ENCODE results near the gene PHC1.

Gene PHC1

DNA sequence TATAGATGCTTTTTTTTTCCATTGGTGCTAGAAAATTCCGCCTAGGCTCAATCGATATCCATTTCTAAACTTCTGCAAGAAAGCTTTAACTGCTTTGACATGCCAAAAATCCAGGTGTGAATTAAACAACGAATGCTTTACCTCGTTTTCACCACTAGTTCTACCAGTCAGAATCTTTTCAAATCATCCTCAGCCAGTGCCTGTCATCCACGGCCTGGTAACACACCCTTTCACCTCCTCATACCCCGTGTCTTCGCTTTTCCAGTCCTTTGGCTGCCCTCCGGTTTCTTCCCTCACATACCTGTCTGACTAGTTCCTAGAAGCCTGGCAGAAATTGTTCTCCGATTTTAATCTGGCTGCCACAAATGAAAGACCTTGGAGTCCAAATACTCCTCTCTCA is 1.4 kb upstream of the PHC1 start:
- ATAC-seq (ENCODE audit: low read depth) (0 out of 3 replicates have a peak, but pooled peaks have one; percentile 15), DNase-seq (ENCODE audit: low spot score) (no peak)
- Histone ChIP-seq H3K9me3 (ENCODE audit: severe bottlenecking) (no peaks in the 10 kb centered on the region), H3K36me3 (ENCODE audit: low read depth) (no peaks in the 10 kb centered on the region), H3K4me1 (ENCODE audit: insufficient read depth, poor library complexity, severe bottlenecking) (no peaks in the 10 kb centered on the region), H3K4me3 (ENCODE audit: severe bottlenecking) (no peak overlapping the region), H3K27ac (ENCODE audit: poor library complexity, severe bottlenecking) (peak overlapping the region; percentile 75), H3K27me3 (ENCODE audit: insufficient read depth, poor library complexity, severe bottlenecking) (no peaks in the 10 kb centered on the region)
- TF ChIP-seq, protein P1, sequence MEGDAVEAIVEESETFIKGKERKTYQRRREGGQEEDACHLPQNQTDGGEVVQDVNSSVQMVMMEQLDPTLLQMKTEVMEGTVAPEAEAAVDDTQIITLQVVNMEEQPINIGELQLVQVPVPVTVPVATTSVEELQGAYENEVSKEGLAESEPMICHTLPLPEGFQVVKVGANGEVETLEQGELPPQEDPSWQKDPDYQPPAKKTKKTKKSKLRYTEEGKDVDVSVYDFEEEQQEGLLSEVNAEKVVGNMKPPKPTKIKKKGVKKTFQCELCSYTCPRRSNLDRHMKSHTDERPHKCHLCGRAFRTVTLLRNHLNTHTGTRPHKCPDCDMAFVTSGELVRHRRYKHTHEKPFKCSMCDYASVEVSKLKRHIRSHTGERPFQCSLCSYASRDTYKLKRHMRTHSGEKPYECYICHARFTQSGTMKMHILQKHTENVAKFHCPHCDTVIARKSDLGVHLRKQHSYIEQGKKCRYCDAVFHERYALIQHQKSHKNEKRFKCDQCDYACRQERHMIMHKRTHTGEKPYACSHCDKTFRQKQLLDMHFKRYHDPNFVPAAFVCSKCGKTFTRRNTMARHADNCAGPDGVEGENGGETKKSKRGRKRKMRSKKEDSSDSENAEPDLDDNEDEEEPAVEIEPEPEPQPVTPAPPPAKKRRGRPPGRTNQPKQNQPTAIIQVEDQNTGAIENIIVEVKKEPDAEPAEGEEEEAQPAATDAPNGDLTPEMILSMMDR (IDR thresholded peaks at IDR 0.05; ENCODE audit: poor library complexity, severe bottlenecking), result peak; percentile 6

DNA sequence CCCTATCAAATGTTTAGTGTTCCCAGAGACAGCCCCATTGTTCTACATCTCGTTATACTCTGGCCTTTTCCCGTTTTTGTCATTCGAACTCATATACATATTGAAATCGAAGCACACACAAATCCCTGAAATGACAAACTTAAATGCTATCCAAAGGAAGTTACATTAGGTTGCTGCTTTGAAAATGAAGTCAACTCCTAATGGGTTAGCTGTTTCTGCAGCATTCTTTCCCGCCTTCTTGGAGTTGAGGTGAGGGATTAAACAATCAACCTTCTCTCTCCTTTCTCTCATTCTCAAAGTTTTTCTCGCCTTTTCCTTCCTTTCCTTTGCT is 642 bp upstream of the PHC1 start:
- DNase-seq (ENCODE audit: low spot score) (no peak), ATAC-seq (ENCODE audit: low read depth) (no peak)
- Histone ChIP-seq H3K4me3 (ENCODE audit: severe bottlenecking) (peak overlapping the region; percentile 51), H3K4me1 (ENCODE audit: insufficient read depth, poor library complexity, severe bottlenecking) (no peaks in the 10 kb centered on the region), H3K36me3 (ENCODE audit: low read depth) (no peaks in the 10 kb centered on the region), H3K9me3 (ENCODE audit: severe bottlenecking) (no peaks in the 10 kb centered on the region), H3K27ac (ENCODE audit: poor library complexity, severe bottlenecking) (peak overlapping the region; percentile 75), H3K27me3 (ENCODE audit: insufficient read depth, poor library complexity, severe bottlenecking) (no peaks in the 10 kb centered on the region)
- TF ChIP-seq, protein P1 (IDR thresholded peaks at IDR 0.05; ENCODE audit: poor library complexity, severe bottlenecking), result no peak

DNA sequence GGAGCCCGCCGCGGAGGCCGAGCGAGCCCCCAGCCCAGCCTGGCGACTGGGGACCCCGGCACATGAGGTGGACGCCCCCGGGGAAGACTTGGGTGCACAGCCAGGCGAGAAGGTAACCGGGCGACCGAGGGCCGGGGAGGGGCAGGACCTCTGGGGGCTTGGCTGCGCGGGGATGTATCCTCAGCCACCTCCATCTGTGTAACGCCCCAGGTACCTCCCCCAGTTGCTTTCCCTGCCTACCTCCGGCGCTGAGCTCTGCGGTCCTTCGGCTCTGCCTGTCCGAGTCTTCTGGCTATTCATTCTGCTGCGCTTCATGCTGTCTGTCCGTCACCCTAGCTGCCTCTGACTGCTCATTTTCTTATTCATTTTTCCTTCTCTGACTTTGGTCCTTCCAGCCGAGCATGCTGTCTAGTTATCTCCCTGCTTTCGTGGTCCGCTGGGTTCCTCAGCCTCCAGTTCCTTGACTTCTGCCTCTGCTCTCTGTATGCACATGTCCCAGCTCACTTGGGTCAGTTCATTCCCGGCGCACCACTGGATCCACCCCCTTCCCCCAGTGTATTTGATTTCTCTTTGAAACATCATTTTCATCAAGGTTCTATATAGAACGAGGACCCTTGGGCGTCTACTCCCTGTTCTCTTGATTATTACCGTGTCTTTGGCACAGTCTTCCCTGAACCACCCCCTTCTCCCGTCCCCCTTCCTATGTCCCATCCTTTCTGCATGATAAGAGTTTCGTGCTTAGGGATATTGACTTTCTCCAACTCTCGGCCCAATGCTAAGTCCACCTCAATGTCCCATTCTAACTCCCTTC is 612 bp downstream of the PHC1 start:
- no peaks in the 10 kb centered on the region for H3K27me3 ChIP-seq (ENCODE audit: insufficient read depth, poor library complexity, severe bottlenecking)
- no peaks in the 10 kb centered on the region for H3K4me1 ChIP-seq (ENCODE audit: insufficient read depth, poor library complexity, severe bottlenecking)
- H3K27ac ChIP-seq (ENCODE audit: poor library complexity, severe bottlenecking), result peak overlapping the region; percentile 75
- no peaks in the 10 kb centered on the region for H3K9me3 ChIP-seq (ENCODE audit: severe bottlenecking)
- DNase-seq (ENCODE audit: low spot score), result peak; percentile 40
- peak overlapping the region; percentile 51 for H3K4me3 ChIP-seq (ENCODE audit: severe bottlenecking)
- H3K36me3 ChIP-seq (ENCODE audit: low read depth), result no peaks in the 10 kb centered on the region
- peak; percentile 89 for ATAC-seq (ENCODE audit: low read depth)
- TF ChIP-seq, protein P1 (IDR thresholded peaks at IDR 0.05; ENCODE audit: poor library complexity, severe bottlenecking), result no peak

DNA sequence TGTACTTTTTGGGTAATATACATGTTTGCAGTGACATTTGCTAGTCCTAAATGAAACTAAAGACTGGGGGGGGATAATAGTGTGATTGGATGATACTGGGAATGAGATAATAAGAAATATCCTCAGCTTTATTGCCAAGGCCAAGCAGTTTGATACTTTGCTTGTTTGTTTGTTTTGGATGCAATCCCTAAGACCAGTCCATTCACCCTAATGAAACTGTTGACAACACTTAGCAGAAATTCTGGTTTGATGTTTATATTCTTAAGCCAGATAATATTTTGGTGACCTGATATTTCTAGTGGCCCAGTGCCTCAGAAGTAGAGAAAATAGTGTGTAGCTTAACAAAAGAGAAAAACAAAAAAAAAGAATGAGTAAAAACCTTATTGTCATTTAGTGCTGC is 1.8 kb downstream of the PHC1 start:
- Histone ChIP-seq H3K27me3 (ENCODE audit: insufficient read depth, poor library complexity, severe bottlenecking) (no peaks in the 10 kb centered on the region), H3K4me3 (ENCODE audit: severe bottlenecking) (no peak overlapping the region), H3K27ac (ENCODE audit: poor library complexity, severe bottlenecking) (no peak overlapping the region), H3K9me3 (ENCODE audit: severe bottlenecking) (no peaks in the 10 kb centered on the region), H3K4me1 (ENCODE audit: insufficient read depth, poor library complexity, severe bottlenecking) (no peaks in the 10 kb centered on the region), H3K36me3 (ENCODE audit: low read depth) (no peaks in the 10 kb centered on the region)
- ATAC-seq (ENCODE audit: low read depth) (no peak), DNase-seq (ENCODE audit: low spot score) (no peak)
- TF ChIP-seq, protein P1 (IDR thresholded peaks at IDR 0.05; ENCODE audit: poor library complexity, severe bottlenecking), result no peak

DNA sequence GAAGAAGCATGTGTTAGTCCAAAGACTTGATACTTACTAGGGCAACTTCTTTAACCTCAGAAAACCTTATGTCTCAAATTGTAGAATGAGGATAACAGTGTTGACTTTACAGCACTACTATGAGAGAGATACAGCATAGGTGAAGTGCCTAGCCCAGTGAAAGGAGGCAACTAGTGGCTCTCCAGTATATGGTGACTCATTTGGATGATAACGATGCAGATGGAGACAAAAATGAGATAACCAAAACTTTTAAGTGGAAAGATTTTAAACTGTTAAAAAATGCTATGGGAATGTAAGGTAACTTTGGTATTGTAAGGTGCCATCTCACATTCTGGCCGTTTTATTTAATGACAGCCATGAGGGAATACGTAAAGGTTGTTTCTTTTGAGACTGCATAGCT is 2.7 kb downstream of the PHC1 start:
- Histone ChIP-seq H3K4me3 (ENCODE audit: severe bottlenecking) (no peak overlapping the region), H3K27ac (ENCODE audit: poor library complexity, severe bottlenecking) (no peak overlapping the region), H3K27me3 (ENCODE audit: insufficient read depth, poor library complexity, severe bottlenecking) (no peaks in the 10 kb centered on the region), H3K4me1 (ENCODE audit: insufficient read depth, poor library complexity, severe bottlenecking) (no peaks in the 10 kb centered on the region), H3K36me3 (ENCODE audit: low read depth) (no peaks in the 10 kb centered on the region), H3K9me3 (ENCODE audit: severe bottlenecking) (no peaks in the 10 kb centered on the region)
- TF ChIP-seq, protein P1 (IDR thresholded peaks at IDR 0.05; ENCODE audit: poor library complexity, severe bottlenecking), result no peak
- no peak for ATAC-seq (ENCODE audit: low read depth)
- no peak for DNase-seq (ENCODE audit: low spot score)
